HG03066 (cell line): Measurements from ENCODE around the gene TJP1.
"Not testable (repeated sequence)": the region's sequence is repeated elsewhere in the genome, so short reads cannot be mapped to it uniquely, and the experiment has no call there.

Experiments used
- ATAC-seq: cut with Tn5 transposase; IDR thresholded peaks from one replicate; pipeline ENCODE4 v1.9.1; 2021; ENCODE audit warnings: low read depth; ENCODE audit not compliant: unreplicated experiment

Gene TJP1

DNA sequence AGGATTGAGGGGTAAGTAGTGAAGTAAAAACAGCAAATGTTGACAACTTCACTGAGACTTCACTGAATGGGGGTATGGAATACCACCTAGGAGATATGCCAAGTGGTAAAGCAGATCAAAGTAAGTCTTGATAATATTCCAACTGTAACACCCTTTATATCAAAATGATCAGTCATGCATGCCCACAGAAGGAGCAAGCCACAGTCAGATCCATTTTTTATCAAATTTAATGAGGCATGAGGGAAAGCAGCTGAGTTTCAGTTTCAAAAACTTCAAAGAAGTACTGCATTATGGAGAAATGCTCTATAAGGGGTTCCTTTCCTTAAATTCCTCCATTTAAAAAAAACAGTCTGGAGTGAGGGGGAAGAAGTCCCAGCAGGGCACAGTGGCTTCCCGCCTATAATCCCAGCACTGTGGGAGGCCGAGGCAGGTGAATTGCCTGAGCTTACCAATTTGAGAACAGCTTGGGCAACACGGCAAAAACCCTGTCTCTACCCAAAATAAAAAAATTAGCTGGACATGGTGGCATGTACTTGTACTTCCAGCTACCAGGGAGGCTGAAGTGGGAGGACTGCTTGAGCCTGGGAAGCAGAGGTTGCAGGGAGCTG is 56.9 kb downstream of the TJP1 start:
- no peak for ATAC-seq

DNA sequence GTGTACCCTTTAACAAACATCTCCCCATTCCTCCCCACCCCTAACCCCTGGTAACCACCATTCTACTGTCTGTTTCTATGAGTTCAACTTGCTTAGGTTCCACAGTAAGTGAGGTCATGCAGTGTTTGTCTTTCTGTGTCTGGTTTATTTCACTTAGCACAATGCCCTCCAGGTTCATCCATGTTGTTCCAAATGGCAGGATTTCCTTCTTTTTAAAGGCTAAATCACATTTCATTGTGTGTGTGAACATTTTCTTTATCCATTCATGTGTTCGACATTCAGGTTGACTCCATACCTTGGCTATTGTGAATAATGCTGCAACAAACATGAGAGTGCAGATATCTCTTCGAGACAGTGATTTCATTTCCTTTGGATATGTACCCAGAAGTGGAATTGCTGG is 62.7 kb downstream of the TJP1 start:
- ATAC-seq = no peak

DNA sequence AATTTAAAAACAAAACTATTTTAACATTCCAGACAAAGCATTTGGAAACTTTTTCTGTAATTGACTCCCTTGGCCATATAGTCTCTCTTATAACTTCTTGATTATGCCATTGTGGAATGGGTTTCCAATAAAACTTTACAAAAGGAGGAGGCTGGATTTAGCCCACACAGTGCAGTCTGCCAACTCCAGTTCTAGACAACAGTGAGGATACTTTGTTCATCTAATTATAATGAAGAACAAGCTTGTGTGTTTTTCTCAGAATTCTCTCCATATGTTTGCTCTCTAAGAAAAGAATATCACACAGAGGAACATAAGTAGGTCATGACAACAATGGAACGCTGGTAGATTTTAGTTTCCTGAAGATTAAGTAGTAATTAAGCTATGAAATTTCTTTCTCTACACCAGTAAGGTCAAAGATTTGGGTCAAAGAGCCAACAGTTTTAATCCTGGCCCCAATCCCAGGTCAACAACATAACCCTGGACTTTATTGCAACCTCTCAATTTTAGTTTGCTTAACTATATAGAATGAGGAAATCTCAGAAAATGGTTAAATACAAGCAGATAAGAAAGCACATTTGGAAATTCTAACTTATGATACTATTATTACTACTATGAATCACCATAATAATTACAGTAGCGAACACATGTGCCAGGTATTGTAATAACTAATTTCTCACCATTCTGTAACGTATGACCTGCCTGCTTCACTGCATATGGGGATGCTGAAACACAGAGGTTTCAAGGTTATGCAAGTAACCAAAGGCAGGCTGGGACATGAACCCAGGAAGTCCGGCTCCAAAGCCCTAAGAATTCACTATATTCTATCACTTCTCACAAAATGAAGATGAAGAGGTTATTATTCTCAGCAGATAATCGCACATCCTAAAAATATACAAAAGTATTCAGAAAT is 65.7 kb downstream of the TJP1 start:
- no peak for ATAC-seq

DNA sequence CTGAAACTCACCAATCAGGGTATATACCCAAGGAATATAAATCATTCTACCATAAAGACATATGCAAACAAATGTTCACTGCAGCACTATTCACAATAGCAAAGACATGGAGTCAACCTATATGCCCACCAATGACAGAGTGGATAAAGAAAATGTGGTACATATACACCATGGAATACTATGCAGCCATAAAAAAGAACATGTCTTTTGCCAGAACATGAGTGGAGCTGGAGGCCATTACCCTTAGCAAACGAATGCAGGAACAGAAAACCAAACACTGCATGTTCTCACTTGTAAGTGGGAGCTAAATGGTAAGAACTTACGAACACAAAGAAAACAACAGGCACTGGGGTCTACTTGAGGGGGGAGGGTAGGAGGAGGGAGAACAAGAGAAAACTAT is 68.3 kb downstream of the TJP1 start:
- not testable (repeated sequence) for ATAC-seq

DNA sequence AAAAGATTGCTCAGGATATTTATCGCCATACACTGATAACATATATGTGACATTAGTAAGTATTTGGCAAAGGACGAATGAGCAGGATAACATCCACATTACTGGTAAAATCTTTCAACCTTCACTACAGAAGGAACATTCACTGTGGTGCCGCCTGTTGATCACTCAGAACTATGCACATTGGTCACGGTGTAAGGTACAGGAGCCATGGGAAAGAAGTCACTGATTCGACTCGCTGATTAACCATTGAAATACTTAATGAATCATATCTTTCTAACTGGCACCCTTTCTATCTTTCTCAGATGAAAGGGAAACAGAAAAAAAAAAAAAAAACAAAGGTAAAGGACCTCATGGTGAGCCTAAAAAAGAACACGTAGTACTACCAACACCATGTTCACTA is 68.8 kb downstream of the TJP1 start:
- no peak for ATAC-seq

DNA sequence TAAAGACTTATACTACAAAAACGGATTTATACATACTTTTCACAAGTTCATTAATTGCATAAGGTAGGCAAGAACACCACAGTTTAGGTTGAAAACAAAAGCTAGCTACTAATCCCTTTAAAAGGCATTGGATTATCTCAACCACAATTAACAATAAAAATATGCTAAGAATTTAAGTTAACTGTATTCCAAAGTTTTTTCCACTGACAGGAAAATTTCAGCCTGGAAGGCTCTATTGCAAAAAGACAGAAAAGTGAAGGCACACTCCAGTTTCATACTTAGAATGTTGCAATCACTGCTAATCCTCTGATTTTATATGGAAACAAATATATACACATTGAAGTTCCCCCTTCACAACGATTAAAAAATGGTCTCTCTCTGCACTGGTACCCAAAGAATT is 71.5 kb downstream of the TJP1 start:
- no peak for ATAC-seq

DNA sequence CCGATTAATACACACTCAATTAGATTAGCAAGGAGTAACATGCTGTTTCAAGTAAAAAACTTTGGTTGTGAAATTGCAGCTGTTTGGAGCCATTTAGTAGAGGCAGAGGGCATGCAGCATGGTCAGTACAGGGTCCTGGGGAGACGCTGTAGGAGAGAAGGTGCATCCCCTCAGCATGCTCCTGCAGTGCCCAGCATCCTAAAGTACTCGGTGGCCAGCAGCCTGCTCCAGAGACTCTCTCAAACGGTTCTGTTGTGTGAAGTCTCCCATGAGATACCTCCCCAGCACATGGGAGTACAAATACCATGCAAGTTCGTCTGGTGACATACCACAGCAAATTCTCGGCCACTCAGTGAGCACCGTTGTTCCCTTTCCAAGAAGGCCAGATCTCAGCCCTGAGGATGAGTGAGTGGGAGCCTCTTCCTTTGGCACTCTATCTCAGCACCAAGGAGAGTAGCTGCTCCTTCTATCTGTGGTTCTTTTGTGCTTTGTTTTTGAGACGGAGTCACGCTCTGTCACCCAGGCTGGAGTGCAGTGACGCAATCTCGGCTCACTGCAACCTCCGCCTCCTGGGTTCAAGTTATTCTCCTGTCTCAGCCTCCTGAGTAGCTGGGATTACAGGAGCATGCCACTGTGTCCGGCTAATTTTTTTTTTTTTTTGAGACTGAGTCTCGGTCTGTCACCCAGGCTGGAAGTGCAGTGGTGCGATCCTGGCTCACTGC is 72.7 kb downstream of the TJP1 start:
- ATAC-seq = no peak

DNA sequence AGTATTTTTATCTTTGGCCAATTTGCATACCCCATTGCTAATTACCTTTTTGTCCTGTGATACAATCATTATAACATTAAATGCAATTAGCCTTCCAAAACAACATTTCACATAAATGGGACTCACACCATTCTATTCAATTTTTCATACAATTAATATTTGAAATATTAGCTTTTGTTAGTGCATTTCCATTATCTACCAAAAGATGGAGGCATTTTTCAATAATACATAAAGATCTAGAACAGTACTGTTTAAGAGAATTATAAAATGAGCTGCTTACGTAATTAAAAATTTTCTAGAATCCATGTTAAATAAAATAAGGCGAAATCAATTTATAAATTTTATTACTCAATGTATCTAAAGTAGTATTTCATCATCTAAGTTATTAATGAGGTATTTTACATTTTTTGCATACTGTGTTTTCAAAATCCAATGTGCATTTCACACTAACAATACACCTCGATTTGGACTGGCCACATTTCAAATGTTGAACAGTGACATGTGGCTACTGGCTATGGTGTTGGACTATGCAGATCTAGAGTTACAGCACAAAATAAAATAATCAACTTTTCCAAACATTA is 74.3 kb downstream of the TJP1 start:
- no peak for ATAC-seq

DNA sequence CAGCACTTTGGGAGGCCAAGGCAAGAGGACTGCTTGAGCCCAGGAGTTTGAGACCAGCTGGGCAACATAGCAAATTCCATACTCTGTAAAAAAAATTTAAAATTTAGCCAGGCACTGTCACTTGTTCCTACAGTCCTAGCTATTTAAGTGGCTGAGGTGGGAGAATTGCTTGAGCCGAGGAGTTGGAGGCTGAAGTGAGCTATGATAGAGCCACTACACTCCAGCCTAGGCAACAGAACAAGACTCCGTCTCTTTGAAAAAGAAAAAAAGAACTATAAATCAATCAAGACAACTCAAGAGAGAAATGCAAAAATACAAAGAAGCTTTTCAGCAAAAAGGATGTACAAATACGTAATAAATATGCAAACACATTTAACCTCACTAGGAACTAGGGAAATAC is 78.8 kb downstream of the TJP1 start:
- ATAC-seq = no peak

DNA sequence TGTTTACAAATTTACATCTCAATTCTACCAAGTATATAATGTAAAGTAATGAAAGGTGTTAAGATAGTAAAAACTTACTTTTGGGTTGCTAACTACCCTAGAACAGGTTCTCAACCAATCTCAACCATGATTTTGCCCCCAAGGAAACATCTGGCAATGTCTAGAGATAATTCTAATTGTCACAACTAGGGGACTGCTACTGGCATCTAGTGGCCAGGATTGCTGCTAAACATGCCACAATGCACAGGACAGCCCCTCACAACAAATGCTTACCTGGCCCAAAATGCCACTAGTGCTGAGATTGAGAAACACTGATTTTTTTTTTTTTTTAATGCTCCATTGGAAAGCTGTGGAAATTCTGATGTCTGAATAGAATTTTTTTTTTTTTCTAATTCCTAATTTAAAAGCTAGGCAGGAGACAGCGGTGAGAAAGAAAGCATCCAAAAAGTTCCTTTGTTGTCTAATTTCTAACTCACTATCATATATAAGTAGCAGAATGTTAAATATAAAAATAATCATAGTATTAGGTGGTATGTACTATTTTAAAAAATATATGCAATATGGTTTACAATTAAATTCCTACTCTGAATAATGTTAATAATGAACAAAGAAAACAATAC is 81.5 kb downstream of the TJP1 start:
- ATAC-seq = no peak

DNA sequence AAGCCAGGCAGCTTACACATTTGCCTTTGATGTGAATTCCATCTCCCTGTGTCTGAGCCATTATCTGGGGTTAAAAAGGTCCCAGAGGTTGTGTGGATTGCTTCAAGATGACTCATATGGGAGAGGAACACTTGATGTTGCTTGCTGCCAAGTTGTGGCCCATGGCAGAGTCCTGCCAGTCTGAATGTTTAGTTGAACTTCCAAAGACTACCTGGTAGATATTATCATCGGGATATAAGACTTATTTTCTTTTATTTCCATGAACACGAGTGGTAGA is 85.6 kb downstream of the TJP1 start:
- no peak for ATAC-seq

DNA sequence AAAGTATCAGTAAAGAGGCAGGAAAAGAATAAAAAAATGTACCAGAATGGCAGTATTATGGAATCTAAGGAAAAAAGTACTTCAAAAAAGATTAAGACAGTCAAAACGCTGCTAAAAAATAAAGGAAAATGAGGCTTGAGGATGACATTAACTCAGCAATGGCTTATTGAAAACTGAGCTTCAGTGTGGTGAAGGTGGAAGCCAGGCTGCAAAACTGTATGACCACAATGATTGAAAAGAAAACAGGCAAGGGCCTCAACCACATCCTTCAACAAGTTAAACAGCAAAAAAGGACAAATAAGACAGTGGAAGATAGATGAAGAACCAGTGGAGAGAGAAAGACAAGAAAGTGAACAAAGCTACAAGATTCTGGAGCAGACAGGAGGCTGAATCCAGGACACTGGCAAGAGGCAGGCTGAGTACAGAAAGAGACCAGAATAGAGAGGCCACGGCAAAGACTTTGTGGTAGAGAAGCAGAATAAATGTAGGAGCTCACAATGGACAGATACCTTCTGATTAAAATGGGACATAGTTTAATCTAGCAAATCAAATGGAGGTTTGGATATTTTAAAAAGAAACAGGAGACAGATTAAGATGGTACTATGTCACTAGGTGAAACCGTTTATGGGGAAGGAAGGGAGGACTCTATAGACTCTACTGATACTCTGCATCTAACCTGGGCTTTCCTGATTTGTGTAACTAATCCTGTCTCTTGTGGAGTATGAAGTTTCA is 86.1 kb downstream of the TJP1 start:
- peak; percentile 66 for ATAC-seq

DNA sequence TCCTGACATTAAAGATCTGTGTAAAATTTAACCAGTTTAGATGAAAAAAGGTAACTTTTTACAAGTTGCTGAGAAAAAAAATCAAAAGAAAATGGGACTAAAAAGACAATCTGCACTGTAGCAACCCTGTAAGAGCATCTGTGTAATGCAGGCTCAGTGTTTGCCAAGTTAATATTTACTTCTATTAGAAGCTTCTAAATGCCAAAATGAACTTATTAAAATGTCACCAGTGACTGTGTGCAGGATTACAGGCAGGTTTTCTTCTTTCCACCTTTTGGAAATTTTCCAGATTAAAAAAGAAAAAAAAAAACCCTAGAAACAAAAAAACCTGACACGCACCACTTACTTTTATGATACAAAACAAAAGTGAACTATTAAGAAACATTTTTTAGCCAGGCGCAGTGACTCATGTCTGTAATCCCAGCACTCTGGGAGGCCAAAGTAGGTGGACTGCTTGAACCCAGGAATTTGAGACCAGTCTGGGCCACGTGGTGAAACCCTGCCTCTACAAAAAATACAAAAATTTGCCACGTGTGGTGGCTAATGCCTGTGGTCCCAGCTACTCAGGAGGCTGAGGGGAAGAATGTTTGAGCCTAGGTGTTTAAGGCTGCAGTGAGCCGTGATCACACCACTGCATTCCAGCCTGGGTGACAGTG is 87.2 kb downstream of the TJP1 start:
- ATAC-seq = no peak

DNA sequence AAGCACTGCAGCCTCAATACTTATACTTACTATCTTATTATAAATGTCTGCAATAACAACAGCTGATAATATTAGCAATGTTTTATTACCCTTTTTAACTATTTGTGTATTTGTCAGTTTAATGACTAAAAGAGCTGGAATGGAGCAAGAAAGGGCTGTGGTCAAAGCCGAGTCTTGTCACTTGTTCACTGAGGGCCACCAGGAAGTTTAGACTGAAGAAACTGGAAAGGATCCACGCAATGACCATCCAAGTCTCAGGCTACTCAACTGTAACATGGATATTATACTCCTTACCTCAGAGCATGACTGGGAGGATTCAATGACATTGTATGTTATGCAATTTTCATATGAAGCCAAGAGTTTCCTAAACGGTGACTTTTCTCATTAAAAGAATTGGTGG is 90.4 kb downstream of the TJP1 start:
- no peak for ATAC-seq

DNA sequence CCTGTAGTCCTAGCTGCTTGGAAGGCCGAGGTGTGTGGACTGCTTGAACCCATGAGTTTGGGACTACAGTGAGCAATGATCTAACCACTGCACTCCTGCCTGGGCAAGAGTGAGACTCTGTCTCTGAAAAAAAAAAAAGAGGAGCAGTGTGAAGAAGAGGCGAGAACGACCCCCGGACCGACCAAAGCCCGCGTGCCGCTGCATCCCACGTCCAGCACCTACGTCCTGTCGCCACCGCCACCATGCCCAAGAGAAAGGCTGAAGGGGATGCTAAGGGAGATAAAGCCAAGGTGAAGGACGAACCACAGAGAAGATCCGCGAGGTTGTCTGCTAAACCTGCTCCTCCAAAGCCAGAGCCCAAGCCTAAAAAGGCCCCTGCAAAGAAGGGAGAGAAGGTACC is 91.8 kb downstream of the TJP1 start:
- not testable (repeated sequence) for ATAC-seq

DNA sequence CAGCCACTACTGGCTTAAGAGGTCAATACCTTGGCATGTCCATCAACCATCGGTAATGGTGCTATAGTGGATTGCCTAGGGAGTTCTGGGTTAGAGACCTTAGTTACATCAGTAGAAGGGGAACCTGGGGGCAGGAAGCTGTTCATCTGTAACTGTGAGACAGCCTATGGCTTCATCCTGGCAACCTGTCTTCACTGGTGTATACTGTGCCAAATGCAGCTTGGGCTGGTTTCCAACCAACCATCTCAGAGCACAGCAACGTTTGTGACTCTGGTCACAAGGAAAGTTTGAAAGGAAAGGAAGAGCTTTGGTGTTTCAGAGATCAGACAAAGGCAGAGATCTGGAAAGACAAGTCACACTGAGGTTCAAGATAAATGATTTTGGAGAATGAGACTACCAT is 93.8 kb downstream of the TJP1 start:
- no peak for ATAC-seq

DNA sequence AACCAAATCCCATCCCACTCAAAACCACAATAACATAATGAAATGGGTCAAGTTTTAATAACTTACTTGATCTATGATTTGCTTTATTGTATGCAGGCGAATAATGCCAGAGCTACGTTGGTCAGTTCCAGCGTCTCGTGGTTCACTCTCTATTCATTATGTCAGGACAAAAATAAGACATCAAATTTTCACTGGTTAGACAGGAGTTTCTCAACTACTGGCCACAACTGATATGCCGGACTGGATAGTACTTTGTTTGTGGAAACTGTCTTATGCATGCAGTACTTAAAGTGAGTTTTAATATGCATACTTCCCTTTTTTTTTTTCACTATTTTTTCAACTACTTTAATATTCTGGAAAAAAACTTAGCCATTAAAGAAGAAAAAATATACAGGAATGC is 94.4 kb downstream of the TJP1 start:
- ATAC-seq = no peak

DNA sequence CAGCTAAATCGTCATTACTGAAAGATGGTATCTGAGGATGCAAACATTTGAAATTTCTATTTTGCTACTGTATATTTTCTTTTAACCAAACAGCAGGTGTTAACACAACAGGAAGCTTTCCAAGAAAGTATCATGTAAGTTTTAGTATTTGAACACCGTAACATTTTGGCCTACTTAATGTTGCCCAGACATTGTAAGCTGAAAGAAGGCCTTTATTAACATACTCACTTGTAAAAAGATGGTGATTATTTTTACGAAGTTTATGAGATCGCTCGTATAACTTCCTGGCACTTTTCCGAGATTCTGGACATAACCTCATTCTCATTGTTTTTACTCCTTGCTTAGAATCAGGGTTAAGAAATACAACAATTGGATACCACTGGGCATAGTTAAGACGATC is 95.7 kb downstream of the TJP1 start:
- ATAC-seq = no peak

DNA sequence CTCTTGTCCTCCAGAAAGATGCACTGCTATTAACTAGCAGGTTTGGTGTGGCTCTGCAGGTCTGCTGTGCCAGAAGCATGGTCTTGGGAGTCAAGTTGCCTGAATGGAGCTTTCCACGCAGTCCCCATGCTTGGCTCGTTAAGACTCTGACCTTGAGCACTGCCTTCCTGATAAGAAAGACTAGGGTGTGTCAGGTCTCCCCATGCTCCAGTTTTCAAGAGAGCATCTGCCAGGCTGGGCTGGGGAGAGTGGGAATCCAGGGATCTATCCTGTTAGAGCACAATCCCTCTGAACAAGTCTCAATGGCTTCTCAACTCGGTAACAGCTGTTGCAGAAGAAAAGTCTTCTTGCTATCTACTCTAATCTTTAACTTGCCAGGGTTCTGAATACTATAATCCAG is 98.2 kb downstream of the TJP1 start:
- ATAC-seq = no peak

DNA sequence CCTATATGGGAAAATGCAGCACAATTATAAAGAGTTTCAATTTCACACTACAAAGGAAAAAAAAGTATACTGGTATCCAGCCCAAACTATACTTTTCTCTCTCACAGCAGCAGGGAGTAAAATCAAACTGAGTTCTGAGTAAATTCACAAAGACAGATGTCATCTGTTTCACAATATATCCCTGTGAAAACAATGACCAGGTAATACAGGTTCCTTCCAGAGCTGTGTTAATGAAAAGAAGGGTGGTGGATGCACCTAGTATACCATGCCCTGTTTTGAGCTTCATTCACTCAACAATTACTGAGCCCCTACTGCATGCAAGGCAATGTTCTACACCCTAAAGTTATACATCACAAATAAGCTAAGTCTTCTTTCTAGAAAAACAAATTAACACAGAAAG is 108.5 kb downstream of the TJP1 start:
- no peak for ATAC-seq
